ENCODE data around the gene LRRC59.
"Not testable (repeated sequence)": the region's sequence is repeated elsewhere in the genome, so short reads cannot be mapped to it uniquely, and the experiment has no call there.

The LRRC59 gene

DNA sequence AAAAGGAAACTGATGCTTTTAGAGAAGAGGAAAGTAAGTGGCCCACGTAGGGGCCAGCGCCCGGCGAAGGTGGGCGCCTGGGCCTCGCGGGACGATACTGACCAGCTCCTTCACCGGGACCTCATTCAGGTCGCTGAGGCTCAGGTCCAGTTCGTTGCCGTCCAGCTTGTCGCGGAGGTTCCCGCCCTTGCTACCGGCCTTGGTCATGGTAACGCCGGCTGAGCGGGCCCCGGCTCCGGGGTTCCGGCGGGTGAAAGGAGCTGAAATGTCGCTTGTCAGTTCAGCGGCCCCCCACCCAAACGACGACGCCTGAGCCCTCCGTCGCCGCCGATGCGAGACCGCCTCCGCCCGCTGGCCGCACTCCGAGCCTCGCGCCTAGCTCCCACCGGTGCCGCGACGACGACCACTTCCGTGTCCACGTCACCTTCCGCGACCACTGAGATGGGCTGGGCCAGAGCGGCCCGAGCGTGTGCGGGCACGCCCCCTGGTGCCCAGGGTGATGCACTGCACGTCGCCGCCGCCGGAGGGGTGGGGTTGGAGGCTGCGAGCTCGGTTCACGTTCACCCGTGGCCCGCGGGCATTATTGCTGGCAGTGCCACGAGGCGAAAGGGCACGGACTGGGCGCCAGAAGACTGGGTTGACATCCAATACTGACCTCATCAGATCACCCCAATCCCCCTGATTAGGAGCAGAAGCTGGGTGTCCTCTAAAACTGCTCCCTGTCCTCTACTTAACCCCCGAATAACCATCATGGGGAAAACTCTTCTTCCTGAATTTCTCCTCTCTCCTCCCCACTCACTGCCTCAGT lies at the start of gene LRRC59:
LRRC59 (minus strand) TSS at position 413 of the 808 bp plus-strand sequence; CDS start at position 207, 206 bp downstream.
- peak; percentile 49 for DNase-seq

DNA sequence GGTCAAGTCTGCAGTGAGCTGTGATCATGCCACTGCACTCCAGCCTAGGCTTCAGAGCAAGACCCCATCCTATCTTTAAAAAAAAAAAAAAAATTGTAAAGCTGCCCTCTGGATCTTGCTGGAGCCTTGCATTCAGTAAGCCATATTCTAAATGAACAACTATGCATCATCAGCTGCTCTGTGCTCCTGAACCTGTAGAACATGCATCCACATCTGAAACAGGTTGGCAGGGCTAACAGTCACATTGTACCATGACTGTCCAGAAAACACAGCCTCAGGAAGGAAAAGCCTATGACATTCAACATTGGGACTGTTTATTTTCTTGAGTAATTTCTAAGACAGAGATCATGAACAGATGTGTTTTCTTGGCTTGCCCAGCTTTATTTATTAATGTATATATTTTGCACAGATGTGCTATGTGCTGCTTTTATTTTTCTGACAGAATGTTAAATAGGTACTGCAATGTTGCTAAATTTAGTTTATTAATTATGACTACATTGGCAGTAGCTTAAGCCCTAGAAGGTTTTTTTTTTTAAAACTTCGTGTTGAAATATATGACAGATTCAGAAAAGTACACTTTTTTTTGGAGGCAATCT lies 48.5 kb upstream of the LRRC59 start:
- no peak for DNase-seq

DNA sequence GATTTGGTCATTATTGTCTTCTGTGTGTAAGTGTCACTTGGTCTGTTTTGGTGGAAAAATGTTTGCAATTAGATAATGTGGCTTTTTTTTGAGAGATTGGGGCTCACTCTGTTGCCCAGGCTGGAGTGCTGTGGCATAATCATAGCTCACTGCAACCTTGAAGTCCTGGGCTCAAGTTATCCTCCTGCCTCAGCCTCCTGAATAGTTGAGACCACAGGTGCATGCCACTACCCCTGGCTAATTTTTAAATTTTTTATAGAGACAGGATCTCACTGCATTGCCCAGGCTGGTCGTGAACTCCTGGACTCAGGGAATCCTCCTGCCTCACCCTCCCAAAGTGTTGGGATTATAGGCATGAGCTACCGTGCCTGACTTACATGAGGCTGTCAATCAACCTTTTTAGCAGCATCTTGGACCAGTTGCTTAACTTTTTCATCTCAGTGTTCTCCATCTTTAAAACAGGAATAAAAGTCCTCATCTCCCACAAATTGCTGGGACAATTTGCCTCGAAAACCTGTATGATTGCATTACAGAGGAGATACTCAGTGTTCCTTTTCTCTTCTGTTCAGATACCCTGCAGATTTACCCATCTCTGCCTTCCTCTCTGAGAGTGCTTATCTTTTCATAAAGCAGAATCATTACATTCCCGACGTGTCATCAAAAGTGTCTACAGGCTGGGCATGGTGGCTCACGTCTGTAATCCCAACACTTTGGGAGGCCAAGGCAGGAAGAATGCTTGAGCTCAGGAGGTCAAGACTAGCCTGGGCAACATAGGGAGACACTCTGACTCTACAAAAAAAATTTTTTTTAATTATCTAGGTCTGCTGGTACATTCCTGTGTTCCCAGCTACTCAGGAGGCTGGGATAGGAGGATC lies 47.8 kb upstream of the LRRC59 start:
- DNase-seq = no peak

DNA sequence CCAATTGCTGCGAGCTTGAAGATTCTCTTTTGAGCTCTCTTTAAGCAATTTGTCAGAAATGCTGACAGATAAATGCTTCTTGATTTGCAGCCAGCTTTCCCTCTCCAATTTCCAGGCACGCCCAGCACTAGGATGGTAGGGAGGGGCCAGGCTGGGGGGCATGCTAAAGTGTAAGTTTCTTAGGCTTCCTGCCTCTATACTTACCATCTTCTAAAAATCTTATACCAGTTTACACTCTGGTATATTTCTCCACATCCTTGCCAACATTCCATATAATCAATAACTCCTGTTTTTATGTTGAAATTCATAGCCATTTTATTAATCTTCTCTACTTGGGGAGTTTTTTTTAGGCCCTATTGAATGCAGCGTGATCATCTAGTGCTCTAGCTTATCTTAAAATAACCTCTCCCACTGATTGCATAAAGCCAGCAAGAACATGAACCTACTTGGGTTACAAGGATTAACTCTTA lies 46.2 kb upstream of the LRRC59 start:
- no peak for DNase-seq

DNA sequence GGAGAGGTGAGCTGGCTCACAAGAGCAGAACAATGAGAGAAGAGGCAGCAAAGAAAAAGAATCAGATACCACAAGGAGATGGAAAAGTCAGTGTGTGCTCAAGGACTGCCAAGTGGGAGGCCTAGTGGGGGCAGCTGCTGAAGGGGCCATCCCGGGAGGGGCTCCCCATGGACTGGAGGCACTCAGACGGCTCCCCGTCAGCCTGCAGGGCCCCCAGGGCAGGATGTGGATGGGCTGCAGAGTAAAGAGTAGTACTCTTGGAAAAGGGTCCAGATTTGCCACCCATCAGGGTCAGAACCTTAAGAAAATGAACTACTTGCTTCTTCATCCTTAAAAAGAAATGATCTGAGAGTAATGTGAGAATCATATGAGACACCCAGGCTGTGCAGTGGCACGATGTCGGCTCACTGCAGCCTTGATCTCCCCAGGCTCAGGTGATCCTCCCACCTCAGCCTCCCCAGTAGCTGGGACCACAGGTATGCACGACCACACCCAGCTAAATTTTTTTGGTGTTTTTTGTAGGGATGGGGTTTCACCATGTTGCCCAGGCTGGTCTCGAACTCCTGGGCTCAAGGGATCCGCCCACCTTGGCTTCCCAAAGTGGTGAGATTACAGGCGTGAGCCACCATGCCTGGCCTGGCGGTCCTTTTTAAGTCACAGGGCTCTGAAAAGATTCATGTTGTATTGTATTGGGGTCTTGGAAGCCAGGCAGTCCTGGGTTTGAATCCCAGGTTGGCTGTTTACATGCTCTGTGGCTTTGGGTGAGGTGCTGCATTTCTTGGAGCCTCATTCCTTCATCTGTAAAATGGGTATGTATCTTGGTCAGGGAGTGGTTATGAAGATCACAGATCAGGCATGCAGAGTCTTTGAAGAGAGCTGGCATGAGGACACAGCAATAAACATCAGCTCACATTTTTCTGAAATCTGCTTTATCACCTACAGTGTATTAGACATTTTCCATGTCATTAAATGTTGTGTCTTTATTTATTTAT lies 43.8 kb upstream of the LRRC59 start:
- DNase-seq = no peak

DNA sequence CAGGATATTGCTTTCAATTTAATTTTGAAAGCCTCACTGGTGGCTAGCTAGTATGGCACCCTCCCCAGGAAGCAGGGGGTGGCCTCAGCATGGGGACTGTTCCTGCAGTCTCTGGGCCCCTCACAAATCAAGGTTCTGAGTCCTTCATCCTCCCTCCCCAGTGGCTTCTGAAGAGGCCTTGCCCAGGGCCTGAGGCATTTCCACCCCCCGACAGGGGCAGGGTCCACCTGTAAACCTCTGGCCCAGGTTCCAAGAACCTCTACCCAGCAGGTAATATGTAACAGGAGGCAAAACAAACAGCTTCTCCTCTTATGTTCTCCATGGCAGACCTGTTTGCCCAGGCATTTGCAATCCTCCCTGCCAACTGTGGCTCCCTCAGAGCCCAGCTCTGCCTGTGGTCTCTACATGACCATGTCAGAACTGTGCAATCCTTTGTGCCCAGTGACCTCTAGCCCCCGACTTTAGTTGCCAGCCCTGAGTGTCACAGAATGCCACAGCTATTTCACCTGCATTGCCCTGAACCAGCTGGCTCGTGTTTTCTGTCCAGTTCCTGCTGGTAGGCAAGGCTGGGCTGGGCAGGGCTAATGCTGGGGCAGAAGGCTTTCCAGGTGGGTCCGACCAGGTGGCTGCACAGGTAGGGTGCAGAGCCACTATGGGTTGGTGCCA lies 43.0 kb upstream of the LRRC59 start:
- no peak for DNase-seq

DNA sequence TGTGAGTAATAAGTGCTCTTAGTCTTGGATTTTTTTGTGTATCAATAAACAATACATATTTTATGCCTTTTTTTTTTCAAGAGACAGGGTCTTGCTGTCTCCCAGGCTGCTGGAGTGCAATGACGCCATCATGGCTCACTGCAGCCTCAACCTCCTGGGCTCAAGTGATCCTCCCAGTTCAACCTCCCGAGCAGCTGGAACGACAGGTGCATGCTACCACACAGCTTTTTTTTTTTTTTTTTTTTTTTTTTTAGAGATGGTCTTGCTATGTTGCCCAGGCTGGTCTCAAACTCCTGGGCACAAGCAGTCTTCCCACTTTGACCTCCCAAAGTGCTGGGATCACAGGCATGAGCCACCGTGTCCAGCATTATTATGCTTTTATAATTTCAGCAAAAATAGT lies 41.7 kb upstream of the LRRC59 start:
- DNase-seq = no peak

DNA sequence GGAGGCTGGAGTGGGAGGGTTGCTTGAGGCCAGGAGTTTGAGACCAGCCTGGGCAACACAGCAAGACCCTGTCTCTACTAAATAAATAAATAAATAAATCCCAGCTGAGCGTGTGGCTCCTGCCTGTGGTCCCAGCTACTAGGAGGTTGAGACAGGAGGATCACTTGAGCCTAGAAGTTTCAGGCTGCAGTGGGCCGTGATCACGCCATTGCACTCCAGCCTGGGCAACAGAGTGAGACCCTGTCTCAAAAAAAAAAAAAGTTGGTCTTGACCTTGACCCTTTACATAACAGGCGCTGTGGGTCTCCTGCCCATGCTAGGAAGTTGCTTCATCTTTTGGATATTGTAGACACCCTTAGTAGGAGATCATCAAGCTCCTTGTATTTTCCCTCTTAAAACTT lies 40.1 kb upstream of the LRRC59 start:
- no peak for DNase-seq

DNA sequence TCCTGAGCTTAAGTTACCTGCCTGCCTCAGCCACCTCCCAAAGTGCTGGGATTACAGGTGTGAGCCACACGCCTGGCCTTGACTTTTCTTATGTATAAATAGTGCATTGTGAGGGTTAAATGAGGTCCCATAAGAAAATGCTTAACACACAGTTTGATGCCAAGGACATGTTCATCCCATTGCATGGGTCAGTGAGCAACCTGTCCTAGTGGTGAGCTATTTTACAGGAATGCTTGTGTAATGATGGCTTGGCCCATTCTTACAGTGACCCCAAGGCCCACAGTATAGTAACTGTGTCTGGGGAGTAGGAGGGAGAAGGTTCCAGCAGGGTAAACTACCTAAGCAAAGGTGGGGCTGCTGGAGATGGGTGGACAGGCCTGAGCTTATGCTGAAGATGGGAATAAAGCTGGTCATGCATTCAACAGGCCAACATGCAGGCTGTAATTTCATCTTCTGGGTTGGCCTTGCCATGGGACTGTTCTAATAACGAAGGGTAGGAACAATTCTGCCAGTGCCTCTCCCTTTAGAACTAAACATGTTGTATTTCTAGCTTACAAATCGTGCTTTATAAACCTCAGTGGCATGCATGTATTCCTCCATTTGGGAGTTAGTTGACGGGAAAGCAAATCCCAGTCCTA lies 34.9 kb upstream of the LRRC59 start:
- DNase-seq = no peak

DNA sequence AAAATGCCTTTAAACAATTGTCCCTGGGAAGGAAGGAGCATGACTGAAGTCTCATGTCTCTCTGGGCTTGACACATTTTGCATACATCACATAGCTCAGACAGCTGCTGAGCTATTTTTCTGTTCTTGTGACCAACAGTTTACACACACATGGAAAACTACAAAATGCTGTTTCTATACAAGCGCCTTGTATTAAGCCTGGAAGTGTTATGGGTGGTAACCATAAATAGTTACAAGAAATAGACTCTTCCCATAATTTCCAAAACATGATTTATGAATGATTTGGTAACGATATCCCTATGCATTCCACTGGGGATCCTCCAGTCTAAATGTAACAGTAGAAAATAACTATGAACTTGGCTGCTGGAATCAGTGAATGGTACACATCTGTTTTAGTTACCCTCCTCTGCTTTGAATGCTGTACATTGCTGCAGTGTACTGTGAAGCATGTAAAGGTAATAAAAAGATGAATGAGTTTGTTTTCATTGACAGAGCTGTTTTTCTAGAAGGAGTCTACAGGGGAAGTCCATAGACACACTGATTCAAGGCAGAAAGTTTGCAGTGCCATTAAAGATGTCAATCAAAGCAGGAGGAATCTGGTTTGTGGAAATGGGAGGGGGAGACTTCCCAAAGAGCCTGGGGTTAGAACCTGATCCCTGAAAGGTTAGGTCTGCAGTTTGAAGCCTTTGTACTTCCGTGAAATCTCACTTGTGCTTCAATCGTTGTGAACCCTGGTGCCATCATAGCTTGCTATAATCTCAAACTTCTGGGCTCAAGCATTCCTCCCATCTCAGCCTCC lies 33.7 kb upstream of the LRRC59 start:
- DNase-seq = no peak

DNA sequence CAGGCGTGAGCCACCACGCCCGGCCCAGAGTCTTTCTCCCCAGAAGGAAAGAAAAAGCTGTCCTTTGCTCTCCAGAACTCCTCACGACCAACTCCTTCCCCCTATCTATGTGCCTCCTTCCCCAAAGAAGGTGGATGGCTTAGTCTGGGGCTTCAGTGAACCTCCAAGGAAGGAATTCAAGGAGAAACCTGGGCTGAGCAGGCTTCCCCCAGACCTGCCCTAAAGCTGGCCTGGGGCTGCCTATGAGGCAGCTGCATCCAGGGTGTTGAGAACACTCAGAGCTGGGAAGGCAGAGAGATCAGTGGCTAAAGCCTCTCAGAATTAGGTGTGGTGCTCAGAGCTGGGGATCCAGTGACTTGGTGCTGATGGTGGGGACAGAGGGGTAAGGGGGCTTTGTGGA lies 32.5 kb upstream of the LRRC59 start:
- no peak for DNase-seq

DNA sequence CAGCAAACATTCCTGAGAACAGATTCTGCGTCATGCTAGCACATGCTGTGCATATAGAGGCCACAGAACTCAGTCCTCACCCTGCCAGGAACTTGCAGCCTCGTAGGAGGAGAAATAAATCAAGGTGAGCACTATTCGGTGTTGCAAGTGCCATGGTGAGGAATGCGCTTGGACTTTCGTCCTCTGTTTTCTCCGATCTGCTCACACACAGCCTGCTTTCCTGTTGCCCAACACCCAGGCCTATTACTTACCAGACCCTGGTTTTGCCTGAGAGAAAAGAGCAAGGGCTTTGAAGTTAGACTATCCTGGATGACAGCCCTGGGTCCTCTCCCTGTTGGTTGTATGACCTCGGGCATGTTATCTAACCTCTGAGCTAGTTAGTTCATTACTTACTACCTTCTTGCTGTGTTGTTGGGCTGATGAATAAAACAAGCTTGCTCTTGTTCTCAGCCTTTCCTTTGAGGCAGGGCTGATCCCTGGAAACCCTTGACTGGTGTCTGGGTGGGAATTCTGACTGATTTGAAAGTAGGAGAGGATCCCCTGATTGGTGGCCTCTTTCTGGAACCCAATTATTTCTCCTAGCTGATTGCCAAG lies 31.6 kb upstream of the LRRC59 start:
- DNase-seq = no peak

DNA sequence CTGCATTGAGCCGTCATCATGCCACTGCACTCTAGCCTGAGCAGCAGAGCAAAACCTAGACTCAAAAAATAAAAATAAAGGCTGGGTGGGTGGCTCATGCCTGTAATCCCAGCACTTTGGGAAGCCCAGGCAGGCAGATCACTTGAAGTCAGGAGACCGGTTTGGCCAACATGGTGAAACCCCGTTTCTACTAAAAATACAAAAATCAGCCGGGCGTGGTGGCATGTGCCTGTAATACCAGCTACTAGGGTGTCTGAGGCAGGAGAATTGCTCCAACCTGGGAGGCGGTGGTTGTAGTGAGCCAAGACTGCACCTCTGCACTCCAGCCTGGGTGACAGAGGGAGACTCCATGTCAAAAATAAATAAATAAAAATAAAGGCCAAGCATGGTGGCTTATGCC lies 30.8 kb upstream of the LRRC59 start:
- DNase-seq = not testable (repeated sequence)

DNA sequence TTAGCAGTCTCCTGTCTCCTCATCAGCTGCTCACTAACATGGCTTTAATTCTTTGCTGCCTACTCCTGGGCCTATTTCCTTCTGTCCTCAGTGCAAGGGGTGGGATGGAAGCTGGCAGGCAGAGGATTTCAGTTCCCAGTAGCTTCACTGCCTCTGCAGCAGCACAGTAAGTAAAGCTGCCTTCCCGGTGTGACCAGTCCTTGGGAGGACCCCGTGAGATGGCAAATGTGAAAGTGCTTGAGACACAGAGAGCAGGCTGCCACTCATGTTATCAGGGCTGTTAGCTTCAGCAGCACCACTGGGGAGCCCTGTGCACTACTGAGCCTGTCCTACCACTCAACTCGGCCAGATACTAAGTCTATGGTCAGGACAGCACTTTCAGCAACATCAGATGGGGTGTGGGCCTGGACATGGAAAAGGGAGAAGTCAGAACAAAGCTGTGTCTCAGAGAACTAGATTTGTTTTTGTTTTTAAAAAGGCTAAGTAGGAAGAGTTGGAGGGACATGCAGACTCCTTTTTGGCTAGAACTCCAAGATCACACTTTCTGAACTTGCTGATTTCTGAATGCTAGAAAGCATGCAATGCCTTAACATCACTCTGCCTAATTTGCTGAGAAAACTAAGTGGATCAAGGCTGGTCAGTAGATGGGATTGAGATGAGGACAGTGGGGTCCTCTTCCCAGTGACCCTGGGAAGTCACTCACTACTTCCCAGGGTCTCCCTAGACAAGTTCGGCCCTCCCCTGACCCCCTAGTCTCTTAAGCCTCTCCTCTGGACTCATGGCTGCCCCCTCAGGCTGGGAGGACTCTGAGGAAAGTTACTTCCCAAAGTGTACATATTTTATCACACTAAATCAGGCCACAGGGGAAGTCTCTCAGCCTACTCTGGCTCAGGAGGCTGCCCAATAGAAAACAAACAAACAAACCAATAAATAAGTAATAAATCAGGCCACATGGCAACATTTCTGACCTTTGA lies 29.8 kb upstream of the LRRC59 start:
- no peak for DNase-seq

DNA sequence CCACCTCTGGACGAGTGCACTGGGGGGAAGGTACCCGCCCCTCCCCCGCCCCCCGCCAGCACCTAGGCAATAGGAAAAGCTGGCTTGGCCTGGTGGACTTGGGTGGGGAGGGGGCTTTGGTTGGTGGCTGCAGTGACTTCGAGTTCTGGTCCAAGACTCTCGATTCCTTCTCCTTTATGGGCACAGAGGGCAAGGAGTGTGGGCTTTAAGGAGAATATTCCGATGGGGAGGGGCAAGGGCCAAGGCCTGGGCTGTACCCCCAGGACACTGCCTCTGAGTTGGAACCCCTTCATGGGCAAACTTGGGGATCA lies 29.1 kb upstream of the LRRC59 start:
- no peak for DNase-seq

DNA sequence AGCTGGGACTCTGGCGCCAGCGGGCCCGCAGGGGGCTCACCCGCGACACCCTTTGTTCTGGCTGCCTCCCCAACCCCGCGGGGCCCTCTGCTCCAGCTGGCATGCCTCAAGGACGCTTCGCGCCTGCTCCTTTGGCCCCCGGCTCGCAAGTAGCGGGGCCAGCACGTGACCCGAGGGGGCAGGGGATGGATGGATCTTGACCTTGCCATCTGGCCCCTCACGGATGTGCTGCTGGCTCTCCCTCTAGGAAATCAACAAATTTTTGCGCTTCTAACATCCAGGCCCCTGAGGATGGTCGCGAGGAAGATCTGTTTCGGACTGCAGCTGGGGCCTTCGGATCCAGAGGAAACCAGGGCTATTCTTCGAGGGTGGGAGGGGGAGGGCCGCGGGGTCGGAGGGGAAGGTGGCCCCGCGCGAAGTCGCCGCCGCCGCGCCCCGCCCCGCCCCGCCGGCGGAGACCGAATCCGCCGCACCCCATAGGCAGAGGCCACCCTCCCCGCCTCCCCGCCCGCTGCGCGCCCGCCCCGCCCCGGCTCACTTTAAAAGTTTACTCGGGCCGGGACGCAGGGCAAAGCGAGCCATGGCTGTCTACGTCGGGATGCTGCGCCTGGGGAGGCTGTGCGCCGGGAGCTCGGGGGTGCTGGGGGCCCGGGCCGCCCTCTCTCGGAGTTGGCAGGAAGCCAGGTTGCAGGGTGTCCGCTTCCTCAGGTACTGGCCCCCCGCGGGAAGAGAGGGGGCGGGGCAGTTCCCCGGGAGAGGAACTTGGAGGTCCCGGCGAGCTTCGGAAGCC lies 28.6 kb upstream of the LRRC59 start, which contains the start of gene ACSF2:
ACSF2 (plus strand) TSS at position 537 of the 790 bp plus-strand sequence; CDS start at position 581, 44 bp downstream.
- peak; percentile 19 for DNase-seq

DNA sequence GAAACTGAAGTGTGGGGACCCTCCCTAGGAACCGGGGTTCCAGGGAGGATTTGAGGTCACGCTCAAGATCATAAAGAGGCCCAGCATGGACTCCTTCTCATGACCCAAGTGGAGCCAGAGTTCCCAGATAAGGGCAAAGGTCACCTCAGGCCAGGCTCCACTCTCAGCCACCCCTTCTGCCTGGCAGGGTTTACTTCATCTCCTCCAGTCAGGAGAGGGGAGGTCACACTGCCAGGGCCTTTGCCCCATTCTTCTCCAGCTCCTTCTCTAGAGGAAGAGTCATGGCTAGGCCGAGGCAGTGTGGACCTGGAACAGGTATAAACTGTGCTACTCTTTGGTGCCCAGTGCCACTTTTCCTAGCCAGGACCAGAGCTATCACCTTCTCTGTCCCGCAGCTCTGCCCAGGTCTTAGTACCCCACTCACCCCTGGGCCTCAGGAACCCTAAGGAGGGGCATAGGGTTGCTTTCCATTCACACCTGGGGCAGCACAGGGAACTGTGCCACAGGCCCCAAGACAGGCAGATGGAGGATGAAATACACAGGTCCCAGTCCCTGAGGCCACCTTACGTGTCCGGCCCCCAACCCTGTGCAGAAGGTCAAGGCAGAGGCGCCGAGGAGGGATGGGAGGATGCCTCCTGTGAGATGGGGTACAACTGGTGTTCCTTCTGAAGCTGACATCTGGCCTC lies 27.8 kb upstream of the LRRC59 start:
- no peak for DNase-seq
